Stomach (tissue), 4 donors: ENCODE measurements around the gene ZFHX2.

Experiments
- CTCF ChIP-seq, 7 experiments: fragments of 450-650 bp in 4 of 7; fragments of 200-600 bp in 3 of 7; sonication (generic) in 3 of 7; IDR thresholded peaks; one replicate each; pipeline ENCODE4 v1.5.1; 2016 to 2019; ENCODE audit warnings: antibody characterized with exemption in 7 of 7, control low read depth in 2 of 7, mild to moderate bottlenecking in 1 of 7
- POLR2A ChIP-seq, 4 donors: fragments of 450-650 bp; IDR thresholded peaks; one replicate each; pipeline ENCODE4 v1.6.1; 2016; ENCODE audit warnings: antibody characterized with exemption in 4 of 4, control low read depth in 2 of 4, mild to moderate bottlenecking in 1 of 4, moderate library complexity in 1 of 4

GRCh38 chr14:23566778-23567185, 15.2 kb upstream of the ZFHX2 start:
- TF ChIP-seq CTCF (IDR thresholded peaks at IDR 0.05) (no peak), POLR2A (IDR thresholded peaks at IDR 0.05) (no peak)
